Measurements from ENCODE around the gene ANK2. TPM values are rescaled to one million over a fixed set of nuclear protein-coding genes. Genes with fewer than 3 reads are reported as not detected.

The ANK2 gene
- total RNA-seq, 1 donor from 2014 or later: 77.8 TPM

- H2AFZ ChIP-seq (ENCODE audit: low read depth, low read length): no peak overlapping the region
- H3K36me3 ChIP-seq (ENCODE audit: insufficient read depth, low read length): no peaks in the 10 kb centered on the region
- H3K4me2 ChIP-seq (ENCODE audit: low read length): no peak overlapping the region
- no peaks in the 10 kb centered on the region for H3K9me3 Mint-ChIP-seq (ENCODE audit: unreplicated experiment)
- H3K79me2 ChIP-seq (ENCODE audit: insufficient read depth, low read length): no peaks in the 10 kb centered on the region
- no peaks in the 10 kb centered on the region for H3K27me3 Mint-ChIP-seq (ENCODE audit: low read depth, unreplicated experiment)
- no peak overlapping the region for H3K4me3 Mint-ChIP-seq (ENCODE audit: unreplicated experiment)
- TF ChIP-seq, protein P1, sequence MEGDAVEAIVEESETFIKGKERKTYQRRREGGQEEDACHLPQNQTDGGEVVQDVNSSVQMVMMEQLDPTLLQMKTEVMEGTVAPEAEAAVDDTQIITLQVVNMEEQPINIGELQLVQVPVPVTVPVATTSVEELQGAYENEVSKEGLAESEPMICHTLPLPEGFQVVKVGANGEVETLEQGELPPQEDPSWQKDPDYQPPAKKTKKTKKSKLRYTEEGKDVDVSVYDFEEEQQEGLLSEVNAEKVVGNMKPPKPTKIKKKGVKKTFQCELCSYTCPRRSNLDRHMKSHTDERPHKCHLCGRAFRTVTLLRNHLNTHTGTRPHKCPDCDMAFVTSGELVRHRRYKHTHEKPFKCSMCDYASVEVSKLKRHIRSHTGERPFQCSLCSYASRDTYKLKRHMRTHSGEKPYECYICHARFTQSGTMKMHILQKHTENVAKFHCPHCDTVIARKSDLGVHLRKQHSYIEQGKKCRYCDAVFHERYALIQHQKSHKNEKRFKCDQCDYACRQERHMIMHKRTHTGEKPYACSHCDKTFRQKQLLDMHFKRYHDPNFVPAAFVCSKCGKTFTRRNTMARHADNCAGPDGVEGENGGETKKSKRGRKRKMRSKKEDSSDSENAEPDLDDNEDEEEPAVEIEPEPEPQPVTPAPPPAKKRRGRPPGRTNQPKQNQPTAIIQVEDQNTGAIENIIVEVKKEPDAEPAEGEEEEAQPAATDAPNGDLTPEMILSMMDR (IDR thresholded peaks at IDR 0.05; ENCODE audit: insufficient read depth, low read depth, low read length): no peak
- TF ChIP-seq EZH2 (IDR thresholded peaks at IDR 0.05; ENCODE audit: insufficient read depth, low read length): no peak
- no peaks in the 10 kb centered on the region for H3K27me3 ChIP-seq (ENCODE audit: insufficient read depth, low read length)
- FAIRE-seq: no peak
- H3K36me3 Mint-ChIP-seq (ENCODE audit: low read depth, unreplicated experiment): no peaks in the 10 kb centered on the region
- H3K4me1 ChIP-seq (ENCODE audit: insufficient read depth, low read length): no peaks in the 10 kb centered on the region
- DNase-seq (ENCODE audit: low read depth): no peak
- peaks cover 4% of the 10 kb centered on the region for H3K4me1 Mint-ChIP-seq (ENCODE audit: low read depth, unreplicated experiment)
- H3K27ac Mint-ChIP-seq (ENCODE audit: unreplicated experiment): no peak overlapping the region
- no peak overlapping the region for H3K4me3 ChIP-seq (ENCODE audit: insufficient read depth, low read depth, low read length)
- H3K9ac ChIP-seq (ENCODE audit: low read length): no peak overlapping the region
- H3K9me3 ChIP-seq (ENCODE audit: insufficient read depth, low read depth, low read length): no peaks in the 10 kb centered on the region
- no peak overlapping the region for H3K27ac ChIP-seq (ENCODE audit: low read depth, low read length)
- no peaks in the 10 kb centered on the region for H4K20me1 ChIP-seq (ENCODE audit: insufficient read depth, low read length)
Measured at GRCh38 chr4:113071805-113072204, 22.4 kb downstream of the ANK2 start.

DNA sequence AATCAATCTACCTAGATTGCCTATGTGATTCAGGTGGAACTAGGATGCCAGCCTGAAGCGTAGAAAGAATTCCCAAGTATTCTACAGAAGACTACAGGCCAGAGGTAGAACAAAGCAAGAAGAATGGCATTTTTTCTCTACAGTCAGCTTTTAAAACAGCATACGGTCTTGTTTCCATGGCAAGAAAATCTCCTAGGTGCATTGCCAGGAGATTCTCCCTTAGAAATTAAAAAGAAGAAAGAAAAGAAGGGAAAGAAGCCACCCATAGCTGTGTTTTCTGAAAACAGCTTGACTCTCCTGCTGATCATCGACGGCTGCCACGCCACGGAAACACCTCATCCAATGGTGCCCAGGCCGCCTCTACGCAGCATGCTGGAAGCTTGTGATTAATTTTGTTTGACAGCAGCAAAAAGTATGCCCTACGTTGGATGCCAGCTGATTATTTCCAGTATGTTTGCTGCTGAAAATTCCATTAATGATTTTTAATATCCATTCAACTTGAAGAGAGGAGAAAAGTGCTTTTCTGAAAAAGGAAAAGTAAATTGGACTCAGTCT, 24.1 kb downstream of the ANK2 start:
- TF ChIP-seq, protein P1 (IDR thresholded peaks at IDR 0.05; ENCODE audit: insufficient read depth, low read depth, low read length): no peak
- no peak for TF ChIP-seq EZH2 (IDR thresholded peaks at IDR 0.05; ENCODE audit: insufficient read depth, low read length)
- Mint-ChIP-seq H3K27me3 (ENCODE audit: low read depth, unreplicated experiment) (no peaks in the 10 kb centered on the region), H3K27ac (ENCODE audit: unreplicated experiment) (no peak overlapping the region), H3K36me3 (ENCODE audit: low read depth, unreplicated experiment) (no peaks in the 10 kb centered on the region), H3K4me3 (ENCODE audit: unreplicated experiment) (no peak overlapping the region), H3K4me1 (ENCODE audit: low read depth, unreplicated experiment) (peaks cover 4% of the 10 kb centered on the region), H3K9me3 (ENCODE audit: unreplicated experiment) (no peaks in the 10 kb centered on the region)
- Histone ChIP-seq H4K20me1 (ENCODE audit: insufficient read depth, low read length) (no peaks in the 10 kb centered on the region), H3K4me1 (ENCODE audit: insufficient read depth, low read length) (no peaks in the 10 kb centered on the region), H2AFZ (ENCODE audit: low read depth, low read length) (no peak overlapping the region), H3K36me3 (ENCODE audit: insufficient read depth, low read length) (no peaks in the 10 kb centered on the region), H3K79me2 (ENCODE audit: insufficient read depth, low read length) (no peaks in the 10 kb centered on the region), H3K4me3 (ENCODE audit: insufficient read depth, low read depth, low read length) (no peak overlapping the region), H3K9me3 (ENCODE audit: insufficient read depth, low read depth, low read length) (no peaks in the 10 kb centered on the region), H3K27ac (ENCODE audit: low read depth, low read length) (no peak overlapping the region), H3K4me2 (ENCODE audit: low read length) (no peak overlapping the region), H3K9ac (ENCODE audit: low read length) (no peak overlapping the region), H3K27me3 (ENCODE audit: insufficient read depth, low read length) (no peaks in the 10 kb centered on the region)
- no peak for FAIRE-seq
- DNase-seq (ENCODE audit: low read depth): no peak

DNA sequence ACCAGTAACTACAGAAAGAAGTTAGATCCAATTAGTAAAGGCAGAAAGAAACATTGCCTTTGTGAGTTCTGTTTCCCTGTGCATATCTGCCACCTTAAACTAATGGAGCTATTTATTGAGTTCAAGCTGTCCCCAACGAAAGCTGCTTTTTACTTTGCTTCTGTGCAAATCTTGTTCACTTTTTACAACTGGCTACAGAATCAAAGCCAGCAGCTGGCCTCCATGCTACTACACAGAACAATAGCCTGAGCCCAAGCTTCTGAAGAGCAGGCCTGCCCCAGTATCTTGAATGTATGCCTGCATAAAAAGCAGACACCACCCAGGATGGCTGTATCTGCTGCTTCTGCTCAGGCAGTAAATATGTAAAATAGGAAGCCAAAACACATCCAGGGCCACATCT, 28.1 kb downstream of the ANK2 start:
- Histone ChIP-seq H3K9me3 (ENCODE audit: insufficient read depth, low read depth, low read length) (no peaks in the 10 kb centered on the region), H3K9ac (ENCODE audit: low read length) (no peak overlapping the region), H2AFZ (ENCODE audit: low read depth, low read length) (no peak overlapping the region), H3K36me3 (ENCODE audit: insufficient read depth, low read length) (no peaks in the 10 kb centered on the region), H3K4me2 (ENCODE audit: low read length) (no peak overlapping the region), H4K20me1 (ENCODE audit: insufficient read depth, low read length) (no peaks in the 10 kb centered on the region), H3K4me1 (ENCODE audit: insufficient read depth, low read length) (no peaks in the 10 kb centered on the region), H3K27me3 (ENCODE audit: insufficient read depth, low read length) (no peaks in the 10 kb centered on the region), H3K27ac (ENCODE audit: low read depth, low read length) (no peak overlapping the region), H3K79me2 (ENCODE audit: insufficient read depth, low read length) (no peaks in the 10 kb centered on the region), H3K4me3 (ENCODE audit: insufficient read depth, low read depth, low read length) (no peak overlapping the region)
- H3K4me1 Mint-ChIP-seq (ENCODE audit: low read depth, unreplicated experiment): peaks cover 7% of the 10 kb centered on the region
- no peak overlapping the region for H3K4me3 Mint-ChIP-seq (ENCODE audit: unreplicated experiment)
- DNase-seq (ENCODE audit: low read depth) (no peak), FAIRE-seq (no peak)
- H3K27me3 Mint-ChIP-seq (ENCODE audit: low read depth, unreplicated experiment): no peaks in the 10 kb centered on the region
- no peaks in the 10 kb centered on the region for H3K36me3 Mint-ChIP-seq (ENCODE audit: low read depth, unreplicated experiment)
- no peak overlapping the region for H3K27ac Mint-ChIP-seq (ENCODE audit: unreplicated experiment)
- no peaks in the 10 kb centered on the region for H3K9me3 Mint-ChIP-seq (ENCODE audit: unreplicated experiment)
- TF ChIP-seq, protein P1 (IDR thresholded peaks at IDR 0.05; ENCODE audit: insufficient read depth, low read depth, low read length): no peak
- no peak for TF ChIP-seq EZH2 (IDR thresholded peaks at IDR 0.05; ENCODE audit: insufficient read depth, low read length)

Data from astrocyte (in vitro differentiated cells and primary cell).